Heart left ventricle (tissue), 16 donors: Measurements from ENCODE around the gene DLK2. TPM values are rescaled to one million over a fixed set of nuclear protein-coding genes. Genes with fewer than 3 reads are reported as not detected.
"Not testable (repeated sequence)": the region's sequence is repeated elsewhere in the genome, so short reads cannot be mapped to it uniquely, and the experiment has no call there.

ENCODE experiments used
- ATAC-seq, 4 donors: fragments of 200-7000 bp; cut with Tn5 transposase; one replicate each; pipeline ENCODE4 v1.9.1; 2020 to 2022; ENCODE audit warnings: moderate library complexity in 4 of 4, mild to moderate bottlenecking in 3 of 4, moderate number of reproducible peaks in 1 of 4
- DNase-seq, 5 donors: peaks; one replicate each; pipeline ENCODE4 v3.0.0-alpha.2; 2020
- H3K27ac ChIP-seq, 12 donors: fragments of 200-600 bp; sonication (generic) in 4 of 12; one replicate each; pipeline versions ENCODE4 v1.5.0 to v1.8.0; 2016 to 2022; ENCODE audit warnings: mild to moderate bottlenecking in 2 of 12
- H3K27me3 ChIP-seq, 9 donors: fragments of 200-600 bp; sonication (generic) in 2 of 9; one replicate each; pipeline versions ENCODE4 v1.5.1 to v1.8.0; 2016 to 2022; ENCODE audit warnings: mild to moderate bottlenecking in 3 of 9
- H3K36me3 ChIP-seq, 9 donors: fragments of 200-600 bp; sonication (generic) in 2 of 9; one replicate each; pipeline versions ENCODE4 v1.5.0 to v1.8.0; 2018 to 2022; ENCODE audit warnings: mild to moderate bottlenecking in 2 of 9
- H3K4me1 ChIP-seq, 12 donors: fragments of 200-600 bp; sonication (generic) in 4 of 12; one replicate each; pipeline versions ENCODE4 v1.5.0 to v1.8.0; 2016 to 2022; ENCODE audit warnings: mild to moderate bottlenecking in 3 of 12
- H3K4me3 ChIP-seq, 12 donors: fragments of 200-600 bp; sonication (generic) in 4 of 12; one replicate each; pipeline versions ENCODE4 v1.5.0 to v1.8.0; 2017 to 2022; ENCODE audit warnings: mild to moderate bottlenecking in 9 of 12, moderate library complexity in 4 of 12
- H3K9me3 ChIP-seq, 12 donors: fragments of 200-600 bp; sonication (generic) in 4 of 12; one replicate each; pipeline versions ENCODE4 v1.5.0 to v1.8.0; 2016 to 2022; ENCODE audit warnings: mild to moderate bottlenecking in 1 of 12
- POLR2A ChIP-seq, 2 donors: fragments of 450-650 bp; IDR thresholded peaks; one replicate each; pipeline ENCODE4 v1.6.1; 2017; ENCODE audit warnings: antibody characterized with exemption in 2 of 2, mild to moderate bottlenecking in 2 of 2, moderate library complexity in 2 of 2
- WGBS, 4 donors: extraction: QIAGEN DNeasy Blood & Tissue Kit in 2 of 4; methylation state at CpG; one replicate each; pipeline versions ENCODE4 v1.1.5 to v1.1.7; 2013 to 2018; 5-methylcytosine and 5-hydroxymethylcytosine counted together
- intact Hi-C, 10 donors: fragments of 100-400 bp; cut with DNase I; formaldehyde crosslinking; loops; one replicate each; pipeline versions ENCODE4 v1.11.1 to v1.14.2; 2022
- polyA plus RNA-seq, 2 donors: library from polyadenylated mRNA; stranded (reverse); fragments of 200-250 nt; gene quantifications; one replicate each; pipeline ENCODE4 v1.2.3, GENCODE V29; 2013
- total RNA-seq, 9 donors: library from RNA; depleted of rRNA in 2 of 9; stranded (reverse); fragments of >200 nt in 2 of 9; fragmentation: NEBNext Ultra II Directional in 3 of 9; extraction: Animal tissue kit (Norgen Biotek cat#: 25700) in 3 of 9; gene quantifications; one replicate each; pipeline versions ENCODE4 v1.1.0 to v1.2.4, GENCODE V29; 2016 to 2023
- TF ChIP-seq, protein P1 (sequence below), 12 donors: fragments of 200-600 bp; sonication (generic) in 4 of 12; IDR thresholded peaks; one replicate each; pipeline versions ENCODE4 v1.5.0 to v1.8.0; 2018 to 2022; ENCODE audit warnings: antibody characterized with exemption in 12 of 12, mild to moderate bottlenecking in 5 of 12
- donor health status: ischemic (EF 13 %, LVEDD 7.1; RV severe dilation, severe dysfunction).
- donor health status: healthy with polysubstance abuse.
- donor health status: DM: no; HTN: yes; CAD: no.
- donor health status: DM: no; HTN: no; CAD: no.
- donor health status: ischemic (EF 25% LVEDD 6.9; RV normal size, moderate dysfunction).
- donor health status: ischemic (EF 25% LVEDD 5.7; RV mildly dilated, moderate dysfunction).
- donor health status: healthy.
- donor health status: DM: yes; HTN: yes; CAD: no.
- donor health status: ischemic (EF 35%, LVEDD 5.7; RV mildly dilated, moderate dysfunction).
- donor health status: nonischemic (EF 11% LVEDD 7.7; RV severe dilation, severe dysfunction).
- donor health status: DM: yes; HTN: yes; CAD: no.
- donor health status: PGD.
- donor health status: ischemic (EF 29% LVEDD 5.4; RV normal size, mild dysfunction).
- donor health status: nonischemic (EF 23%, LVEDD 6.1; RV moderate dilation, normal function).

The DLK2 gene
- total and polyA plus RNA-seq, 11 donors, result 0.61 to 8.1 (median 2.7) TPM

DNA sequence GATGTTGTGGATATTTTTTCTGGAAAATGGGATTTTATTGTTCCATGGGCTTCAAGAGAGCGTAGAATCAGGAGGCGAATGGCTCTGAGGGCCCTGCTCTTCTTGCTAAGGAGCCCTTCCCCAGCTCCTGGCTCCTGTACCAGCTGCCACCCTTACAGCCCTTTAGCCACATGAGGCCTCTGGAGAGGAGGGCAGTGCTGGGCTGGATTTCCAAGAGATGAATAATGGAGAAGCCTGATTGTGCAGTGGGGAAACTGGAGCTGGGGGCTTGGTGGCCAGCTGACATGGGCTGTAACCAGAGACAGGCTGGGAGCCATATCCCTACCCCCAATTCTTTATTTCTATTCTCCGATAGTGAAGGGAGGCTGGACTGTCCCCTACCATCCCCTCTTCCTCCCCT lies 45.6 kb upstream of the DLK2 start:
- peaks cover 3 to 61% (median 36%) of the 10 kb centered on the region in 12 donors for H3K4me1 ChIP-seq
- H3K27ac ChIP-seq, result peak overlapping the region in 8 of 12 donors; percentile 7 to 77 (median 57)
- no peaks in the 10 kb centered on the region for H3K27me3 ChIP-seq
- no peak for ATAC-seq
- no peak overlapping the region for H3K4me3 ChIP-seq
- intact Hi-C loops, result loop anchor here in 5 of 10 donors (5.0 to 10.0 kb wide), 4 partner anchors 114 to 246 kb away; partner anchors contain the start of gene ZNF318 (in 1 of the 5)
- WGBS, 4 donors, result 91 to 100% (median 96%) methylated on average over 3 of the region's 3 CpGs
- H3K36me3 ChIP-seq, result peaks cover 3 to 79% (median 69%) of the 10 kb centered on the region in 9 donors
- TF ChIP-seq POLR2A (IDR thresholded peaks at IDR 0.05), result no peak
- TF ChIP-seq, protein P1, sequence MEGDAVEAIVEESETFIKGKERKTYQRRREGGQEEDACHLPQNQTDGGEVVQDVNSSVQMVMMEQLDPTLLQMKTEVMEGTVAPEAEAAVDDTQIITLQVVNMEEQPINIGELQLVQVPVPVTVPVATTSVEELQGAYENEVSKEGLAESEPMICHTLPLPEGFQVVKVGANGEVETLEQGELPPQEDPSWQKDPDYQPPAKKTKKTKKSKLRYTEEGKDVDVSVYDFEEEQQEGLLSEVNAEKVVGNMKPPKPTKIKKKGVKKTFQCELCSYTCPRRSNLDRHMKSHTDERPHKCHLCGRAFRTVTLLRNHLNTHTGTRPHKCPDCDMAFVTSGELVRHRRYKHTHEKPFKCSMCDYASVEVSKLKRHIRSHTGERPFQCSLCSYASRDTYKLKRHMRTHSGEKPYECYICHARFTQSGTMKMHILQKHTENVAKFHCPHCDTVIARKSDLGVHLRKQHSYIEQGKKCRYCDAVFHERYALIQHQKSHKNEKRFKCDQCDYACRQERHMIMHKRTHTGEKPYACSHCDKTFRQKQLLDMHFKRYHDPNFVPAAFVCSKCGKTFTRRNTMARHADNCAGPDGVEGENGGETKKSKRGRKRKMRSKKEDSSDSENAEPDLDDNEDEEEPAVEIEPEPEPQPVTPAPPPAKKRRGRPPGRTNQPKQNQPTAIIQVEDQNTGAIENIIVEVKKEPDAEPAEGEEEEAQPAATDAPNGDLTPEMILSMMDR (IDR thresholded peaks at IDR 0.05), result no peak
- no peaks in the 10 kb centered on the region for H3K9me3 ChIP-seq
- no peak for DNase-seq

DNA sequence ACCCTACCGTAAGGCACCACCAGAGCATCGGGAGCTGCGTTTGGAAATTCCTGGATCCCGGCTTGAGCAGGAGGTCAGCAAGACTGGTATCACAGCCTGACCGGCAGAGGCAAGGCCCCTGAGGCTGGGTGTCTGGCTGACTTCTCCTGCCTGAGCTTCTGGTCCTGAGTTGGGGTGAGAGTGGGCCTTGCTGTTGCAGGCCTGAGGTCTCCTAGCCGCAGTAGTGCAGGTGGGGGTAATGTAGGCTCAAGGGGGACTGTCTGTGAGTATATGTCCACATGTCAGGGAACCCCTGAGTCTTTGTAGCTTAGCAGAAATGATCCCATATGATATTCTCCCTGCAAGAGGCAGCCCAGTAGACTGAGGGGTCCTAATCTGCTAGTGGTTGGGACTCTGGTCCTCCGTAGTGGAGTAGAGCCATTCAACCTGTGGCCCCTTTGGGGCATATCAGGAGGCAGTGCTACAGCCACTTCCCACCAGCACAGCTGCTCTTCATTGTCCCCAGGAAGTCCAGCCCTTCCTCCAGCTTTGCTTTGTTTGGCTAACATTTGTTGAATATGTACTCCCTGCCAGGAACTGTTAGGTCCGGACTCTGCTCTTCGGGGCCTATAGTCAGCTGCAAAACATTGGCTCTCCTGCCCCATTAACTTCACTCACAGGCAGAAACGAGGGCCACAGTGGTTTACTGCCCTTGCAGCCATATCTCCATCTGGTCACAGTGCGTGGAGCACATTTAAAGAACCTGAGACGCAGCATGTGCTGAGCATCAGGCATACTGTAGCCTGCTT lies 43.9 kb upstream of the DLK2 start:
- ATAC-seq, result peak; percentile 21 to 67 (median 38)

DNA sequence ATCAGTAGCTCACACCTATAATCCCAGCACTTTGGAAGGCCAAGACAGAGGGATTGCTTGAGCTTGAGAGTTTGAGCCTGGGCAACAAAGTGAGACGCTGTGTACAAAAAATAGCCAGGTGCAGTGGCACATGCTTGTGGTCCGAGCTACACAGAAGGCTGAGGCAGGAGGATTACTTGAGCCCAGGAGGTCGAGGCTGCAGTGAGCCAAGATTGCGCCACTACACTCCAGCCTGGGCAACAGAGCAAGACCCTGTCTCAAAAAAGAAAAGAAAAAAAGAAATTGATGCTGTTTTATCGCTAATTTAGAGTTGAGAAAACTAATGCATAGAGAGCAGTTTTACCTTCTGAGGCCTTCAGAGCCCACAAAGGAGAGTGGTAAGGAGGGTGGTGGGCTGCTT lies 42.9 kb upstream of the DLK2 start:
- Histone ChIP-seq H3K4me1 (peaks cover 3 to 70% (median 43%) of the 10 kb centered on the region in 12 donors), H3K36me3 (peaks cover 0 to 54% (median 45%) of the 10 kb centered on the region in 9 donors), H3K27ac (peak overlapping the region in 6 of 12 donors; percentile 36 to 77 (median 66))
- not testable (repeated sequence) for H3K4me3 ChIP-seq, DNase-seq, ATAC-seq, H3K27me3 ChIP-seq, H3K9me3 ChIP-seq
- intact Hi-C loops, result loop anchor here in 2 of 10 donors (5.0 to 10.0 kb wide), 2 partner anchors 111 to 113 kb away; no protein-coding TSS in a partner anchor
- 90 to 98% (median 97%) methylated on average over 5 of the region's 5 CpGs for WGBS, 4 donors

More for the DNA sequence above, 43.9 kb upstream of the DLK2 start:
- DNase-seq, result peak in 2 of 5 donors; percentile 43 to 60
- peak overlapping the region in 11 of 12 donors; percentile 3 to 77 (median 63) for H3K27ac ChIP-seq
- no peaks in the 10 kb centered on the region for H3K27me3 ChIP-seq
- no peaks in the 10 kb centered on the region for H3K9me3 ChIP-seq
- intact Hi-C loops, result loop anchor here in 2 of 10 donors (5.0 to 10.0 kb wide), 2 partner anchors 112 to 114 kb away; no protein-coding TSS in a partner anchor
- H3K4me1 ChIP-seq, result peaks cover 3 to 70% (median 39%) of the 10 kb centered on the region in 12 donors
- no peak overlapping the region for H3K4me3 ChIP-seq
- peaks cover 0 to 64% (median 54%) of the 10 kb centered on the region in 9 donors for H3K36me3 ChIP-seq
- 62 to 72% (median 68%) methylated on average over 12 of the region's 12 CpGs for WGBS, 4 donors
- TF ChIP-seq POLR2A (IDR thresholded peaks at IDR 0.05), result no peak
- TF ChIP-seq, protein P1 (IDR thresholded peaks at IDR 0.05), result no peak

DNA sequence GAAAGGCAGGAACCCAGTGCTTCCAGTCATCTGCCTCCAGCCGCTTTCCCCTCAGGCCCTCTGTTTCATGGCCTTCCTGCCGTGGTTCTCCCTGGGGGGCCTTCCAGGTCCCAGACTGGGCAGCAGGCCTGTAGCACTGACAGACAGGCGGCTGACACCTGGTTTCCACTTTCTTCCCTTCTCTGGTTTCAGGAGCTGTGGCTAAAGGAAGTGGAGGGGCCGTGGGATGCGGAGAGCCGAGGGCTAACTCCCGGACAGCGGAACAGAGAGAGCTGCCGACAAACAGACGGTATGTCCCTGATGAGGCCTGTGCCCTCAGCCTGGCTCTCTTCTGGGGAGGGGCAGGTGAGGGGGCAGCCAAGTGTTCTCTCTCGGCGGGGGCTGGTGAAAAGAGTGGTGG lies 42.3 kb upstream of the DLK2 start:
- Histone ChIP-seq H3K27ac (peak overlapping the region in 5 of 12 donors; percentile 12 to 63 (median 31)), H3K27me3 (no peaks in the 10 kb centered on the region)
- intact Hi-C loops, result loop anchor here in 5 of 10 donors (2.0 to 10.0 kb wide), 3 partner anchors 43 to 113 kb away; partner anchors contain the start of gene DLK2 (in 3 of the 5)

More for the DNA sequence above, 42.3 kb upstream of the DLK2 start:
- ATAC-seq (no peak), DNase-seq (no peak)
- no peaks in the 10 kb centered on the region for H3K9me3 ChIP-seq
- peaks cover 3 to 67% (median 41%) of the 10 kb centered on the region in 12 donors for H3K4me1 ChIP-seq
- 56 to 78% (median 75%) methylated on average over 12 of the region's 12 CpGs for WGBS, 4 donors
- no peak for TF ChIP-seq POLR2A (IDR thresholded peaks at IDR 0.05)
- TF ChIP-seq, protein P1 (IDR thresholded peaks at IDR 0.05), result no peak
- peaks cover 0 to 48% (median 39%) of the 10 kb centered on the region in 9 donors for H3K36me3 ChIP-seq
- no peak overlapping the region for H3K4me3 ChIP-seq
